22Rv1 (cell line): ENCODE results near the gene USE1.
"Not testable (repeated sequence)": the region's sequence is repeated elsewhere in the genome, so short reads cannot be mapped to it uniquely, and the experiment has no call there.

Experiments
- CTCF ChIP-seq: fragments of 450-650 bp; IDR thresholded peaks from 2 replicates; pipeline ENCODE4 v1.5.1; 2017; ENCODE audit warnings: mild to moderate bottlenecking
- ZFX ChIP-seq: fragments of 450-650 bp; IDR thresholded peaks from 2 replicates; pipeline ENCODE4 v1.6.1; 2017; ENCODE audit warnings: antibody characterized with exemption, borderline replicate concordance

- not testable (repeated sequence) for TF ChIP-seq CTCF, ZFX
Observed at GRCh38 chr19:17191736-17192135, 23.4 kb upstream of the USE1 start.
